ENCODE measurements around the gene PAAF1. TPM values are rescaled to one million over a fixed set of nuclear protein-coding genes. Genes with fewer than 3 reads are reported as not detected.

PAAF1 gene
- total and polyA plus RNA-seq, 2 experiments from 2014 or later, result 13.6 to 18.1 TPM

DNA sequence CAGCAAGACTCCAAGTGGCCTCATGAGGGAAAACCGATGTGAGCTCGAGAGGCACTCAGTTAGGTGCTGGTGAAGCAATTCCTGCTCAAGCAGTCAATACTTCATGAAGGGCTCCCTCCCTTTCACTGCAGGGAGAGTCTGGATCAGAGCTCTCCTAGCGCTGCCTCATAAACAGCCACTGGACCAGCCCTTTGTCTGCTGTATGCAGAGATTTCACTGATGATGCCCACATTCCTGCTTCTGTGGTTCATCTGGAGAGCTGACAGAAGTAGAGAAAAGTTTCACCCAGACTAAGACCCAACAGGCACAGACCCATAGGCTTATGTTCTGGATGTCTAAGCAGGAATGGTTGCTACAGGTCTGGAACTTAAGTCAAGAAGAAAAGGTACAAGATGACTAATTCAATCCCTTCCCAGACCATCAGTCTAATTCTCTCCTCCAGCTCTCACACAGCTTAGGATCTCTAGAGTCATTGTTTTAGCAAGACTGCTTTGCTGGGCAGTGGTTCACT lies 101.8 kb downstream of the PAAF1 start:
- H3K27ac Mint-ChIP-seq, result no peak overlapping the region
- H3K4me3 ChIP-seq, result no peak overlapping the region
- DNase-seq (ENCODE audit: low spot score), result no peak

More for the DNA sequence above, 101.8 kb downstream of the PAAF1 start:
- no peaks in the 10 kb centered on the region for H3K27me3 ChIP-seq (ENCODE audit: insufficient read depth)
- H3K9me2 ChIP-seq (ENCODE audit: insufficient read depth), result no peaks in the 10 kb centered on the region
- peaks cover 26% of the 10 kb centered on the region for H3K27me3 Mint-ChIP-seq (ENCODE audit: insufficient read depth, low read depth, poor library complexity)
- H3K4me3 Mint-ChIP-seq, result no peak overlapping the region
- H3K27ac ChIP-seq (ENCODE audit: low read depth), result no peak overlapping the region
- H3K79me2 ChIP-seq (replicated peaks; ENCODE audit: insufficient read depth), result peaks cover 14% of the 10 kb centered on the region
- no peak overlapping the region for H3K4me2 ChIP-seq
- no peak for ATAC-seq
- H3K4me1 ChIP-seq (ENCODE audit: insufficient read depth), result peaks cover 25% of the 10 kb centered on the region
- no peaks in the 10 kb centered on the region; the same call in 1 of the 3 replicates for H3K9me3 Mint-ChIP-seq
- TF ChIP-seq CREB1 (CRISPR knock-in tag; IDR thresholded peaks at IDR 0.05; ENCODE audit: low read depth) (no peak), ZNF331 (CRISPR knock-in tag; IDR thresholded peaks at IDR 0.05; ENCODE audit: low read depth) (no peak), EZH2 (IDR thresholded peaks at IDR 0.05; ENCODE audit: low read depth, unreplicated experiment) (no peak), ZNF114 (CRISPR knock-in tag; IDR thresholded peaks at IDR 0.05) (no peak), JUNB (IDR thresholded peaks at IDR 0.05; ENCODE audit: unreplicated experiment) (no peak), POLR2AphosphoS5 (IDR thresholded peaks at IDR 0.05; ENCODE audit: low read depth) (no peak), NANOG (IDR thresholded peaks at IDR 0.05; ENCODE audit: borderline replicate concordance) (no peak), STAT1 (IDR thresholded peaks at IDR 0.05; ENCODE audit: unreplicated experiment) (no peak), EZH2phosphoT487 (IDR thresholded peaks at IDR 0.05; ENCODE audit: unreplicated experiment) (no peak)
- TF ChIP-seq, protein P1, sequence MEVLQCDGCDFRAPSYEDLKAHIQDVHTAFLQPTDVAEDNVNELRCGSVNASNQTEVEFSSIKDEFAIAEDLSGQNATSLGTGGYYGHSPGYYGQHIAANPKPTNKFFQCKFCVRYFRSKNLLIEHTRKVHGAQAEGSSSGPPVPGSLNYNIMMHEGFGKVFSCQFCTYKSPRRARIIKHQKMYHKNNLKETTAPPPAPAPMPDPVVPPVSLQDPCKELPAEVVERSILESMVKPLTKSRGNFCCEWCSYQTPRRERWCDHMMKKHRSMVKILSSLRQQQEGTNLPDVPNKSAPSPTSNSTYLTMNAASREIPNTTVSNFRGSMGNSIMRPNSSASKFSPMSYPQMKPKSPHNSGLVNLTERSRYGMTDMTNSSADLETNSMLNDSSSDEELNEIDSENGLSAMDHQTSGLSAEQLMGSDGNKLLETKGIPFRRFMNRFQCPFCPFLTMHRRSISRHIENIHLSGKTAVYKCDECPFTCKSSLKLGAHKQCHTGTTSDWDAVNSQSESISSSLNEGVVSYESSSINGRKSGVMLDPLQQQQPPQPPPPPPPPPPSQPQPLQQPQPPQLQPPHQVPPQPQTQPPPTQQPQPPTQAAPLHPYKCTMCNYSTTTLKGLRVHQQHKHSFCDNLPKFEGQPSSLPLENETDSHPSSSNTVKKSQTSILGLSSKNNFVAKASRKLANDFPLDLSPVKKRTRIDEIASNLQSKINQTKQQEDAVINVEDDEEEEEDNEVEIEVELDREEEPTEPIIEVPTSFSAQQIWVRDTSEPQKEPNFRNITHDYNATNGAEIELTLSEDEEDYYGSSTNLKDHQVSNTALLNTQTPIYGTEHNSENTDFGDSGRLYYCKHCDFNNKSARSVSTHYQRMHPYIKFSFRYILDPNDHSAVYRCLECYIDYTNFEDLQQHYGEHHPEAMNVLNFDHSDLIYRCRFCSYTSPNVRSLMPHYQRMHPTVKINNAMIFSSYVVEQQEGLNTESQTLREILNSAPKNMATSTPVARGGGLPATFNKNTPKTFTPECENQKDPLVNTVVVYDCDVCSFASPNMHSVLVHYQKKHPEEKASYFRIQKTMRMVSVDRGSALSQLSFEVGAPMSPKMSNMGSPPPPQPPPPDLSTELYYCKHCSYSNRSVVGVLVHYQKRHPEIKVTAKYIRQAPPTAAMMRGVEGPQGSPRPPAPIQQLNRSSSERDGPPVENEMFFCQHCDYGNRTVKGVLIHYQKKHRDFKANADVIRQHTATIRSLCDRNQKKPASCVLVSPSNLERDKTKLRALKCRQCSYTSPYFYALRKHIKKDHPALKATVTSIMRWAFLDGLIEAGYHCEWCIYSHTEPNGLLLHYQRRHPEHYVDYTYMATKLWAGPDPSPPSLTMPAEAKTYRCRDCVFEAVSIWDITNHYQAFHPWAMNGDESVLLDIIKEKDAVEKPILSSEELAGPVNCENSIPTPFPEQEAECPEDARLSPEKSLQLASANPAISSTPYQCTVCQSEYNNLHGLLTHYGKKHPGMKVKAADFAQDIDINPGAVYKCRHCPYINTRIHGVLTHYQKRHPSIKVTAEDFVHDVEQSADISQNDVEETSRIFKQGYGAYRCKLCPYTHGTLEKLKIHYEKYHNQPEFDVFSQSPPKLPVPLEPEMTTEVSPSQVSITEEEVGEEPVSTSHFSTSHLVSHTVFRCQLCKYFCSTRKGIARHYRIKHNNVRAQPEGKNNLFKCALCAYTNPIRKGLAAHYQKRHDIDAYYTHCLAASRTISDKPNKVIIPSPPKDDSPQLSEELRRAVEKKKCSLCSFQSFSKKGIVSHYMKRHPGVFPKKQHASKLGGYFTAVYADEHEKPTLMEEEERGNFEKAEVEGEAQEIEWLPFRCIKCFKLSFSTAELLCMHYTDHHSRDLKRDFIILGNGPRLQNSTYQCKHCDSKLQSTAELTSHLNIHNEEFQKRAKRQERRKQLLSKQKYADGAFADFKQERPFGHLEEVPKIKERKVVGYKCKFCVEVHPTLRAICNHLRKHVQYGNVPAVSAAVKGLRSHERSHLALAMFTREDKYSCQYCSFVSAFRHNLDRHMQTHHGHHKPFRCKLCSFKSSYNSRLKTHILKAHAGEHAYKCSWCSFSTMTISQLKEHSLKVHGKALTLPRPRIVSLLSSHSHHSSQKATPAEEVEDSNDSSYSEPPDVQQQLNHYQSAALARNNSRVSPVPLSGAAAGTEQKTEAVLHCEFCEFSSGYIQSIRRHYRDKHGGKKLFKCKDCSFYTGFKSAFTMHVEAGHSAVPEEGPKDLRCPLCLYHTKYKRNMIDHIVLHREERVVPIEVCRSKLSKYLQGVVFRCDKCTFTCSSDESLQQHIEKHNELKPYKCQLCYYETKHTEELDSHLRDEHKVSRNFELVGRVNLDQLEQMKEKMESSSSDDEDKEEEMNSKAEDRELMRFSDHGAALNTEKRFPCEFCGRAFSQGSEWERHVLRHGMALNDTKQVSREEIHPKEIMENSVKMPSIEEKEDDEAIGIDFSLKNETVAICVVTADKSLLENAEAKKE (CRISPR knock-in tag; IDR thresholded peaks at IDR 0.05), result no peak
- TF ChIP-seq, protein P2, sequence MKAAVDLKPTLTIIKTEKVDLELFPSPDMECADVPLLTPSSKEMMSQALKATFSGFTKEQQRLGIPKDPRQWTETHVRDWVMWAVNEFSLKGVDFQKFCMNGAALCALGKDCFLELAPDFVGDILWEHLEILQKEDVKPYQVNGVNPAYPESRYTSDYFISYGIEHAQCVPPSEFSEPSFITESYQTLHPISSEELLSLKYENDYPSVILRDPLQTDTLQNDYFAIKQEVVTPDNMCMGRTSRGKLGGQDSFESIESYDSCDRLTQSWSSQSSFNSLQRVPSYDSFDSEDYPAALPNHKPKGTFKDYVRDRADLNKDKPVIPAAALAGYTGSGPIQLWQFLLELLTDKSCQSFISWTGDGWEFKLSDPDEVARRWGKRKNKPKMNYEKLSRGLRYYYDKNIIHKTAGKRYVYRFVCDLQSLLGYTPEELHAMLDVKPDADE (IDR thresholded peaks at IDR 0.05), result no peak
- TF ChIP-seq, protein P3, sequence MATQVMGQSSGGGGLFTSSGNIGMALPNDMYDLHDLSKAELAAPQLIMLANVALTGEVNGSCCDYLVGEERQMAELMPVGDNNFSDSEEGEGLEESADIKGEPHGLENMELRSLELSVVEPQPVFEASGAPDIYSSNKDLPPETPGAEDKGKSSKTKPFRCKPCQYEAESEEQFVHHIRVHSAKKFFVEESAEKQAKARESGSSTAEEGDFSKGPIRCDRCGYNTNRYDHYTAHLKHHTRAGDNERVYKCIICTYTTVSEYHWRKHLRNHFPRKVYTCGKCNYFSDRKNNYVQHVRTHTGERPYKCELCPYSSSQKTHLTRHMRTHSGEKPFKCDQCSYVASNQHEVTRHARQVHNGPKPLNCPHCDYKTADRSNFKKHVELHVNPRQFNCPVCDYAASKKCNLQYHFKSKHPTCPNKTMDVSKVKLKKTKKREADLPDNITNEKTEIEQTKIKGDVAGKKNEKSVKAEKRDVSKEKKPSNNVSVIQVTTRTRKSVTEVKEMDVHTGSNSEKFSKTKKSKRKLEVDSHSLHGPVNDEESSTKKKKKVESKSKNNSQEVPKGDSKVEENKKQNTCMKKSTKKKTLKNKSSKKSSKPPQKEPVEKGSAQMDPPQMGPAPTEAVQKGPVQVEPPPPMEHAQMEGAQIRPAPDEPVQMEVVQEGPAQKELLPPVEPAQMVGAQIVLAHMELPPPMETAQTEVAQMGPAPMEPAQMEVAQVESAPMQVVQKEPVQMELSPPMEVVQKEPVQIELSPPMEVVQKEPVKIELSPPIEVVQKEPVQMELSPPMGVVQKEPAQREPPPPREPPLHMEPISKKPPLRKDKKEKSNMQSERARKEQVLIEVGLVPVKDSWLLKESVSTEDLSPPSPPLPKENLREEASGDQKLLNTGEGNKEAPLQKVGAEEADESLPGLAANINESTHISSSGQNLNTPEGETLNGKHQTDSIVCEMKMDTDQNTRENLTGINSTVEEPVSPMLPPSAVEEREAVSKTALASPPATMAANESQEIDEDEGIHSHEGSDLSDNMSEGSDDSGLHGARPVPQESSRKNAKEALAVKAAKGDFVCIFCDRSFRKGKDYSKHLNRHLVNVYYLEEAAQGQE (IDR thresholded peaks at IDR 0.05; ENCODE audit: unreplicated experiment), result no peak
- TF ChIP-seq, protein P4, sequence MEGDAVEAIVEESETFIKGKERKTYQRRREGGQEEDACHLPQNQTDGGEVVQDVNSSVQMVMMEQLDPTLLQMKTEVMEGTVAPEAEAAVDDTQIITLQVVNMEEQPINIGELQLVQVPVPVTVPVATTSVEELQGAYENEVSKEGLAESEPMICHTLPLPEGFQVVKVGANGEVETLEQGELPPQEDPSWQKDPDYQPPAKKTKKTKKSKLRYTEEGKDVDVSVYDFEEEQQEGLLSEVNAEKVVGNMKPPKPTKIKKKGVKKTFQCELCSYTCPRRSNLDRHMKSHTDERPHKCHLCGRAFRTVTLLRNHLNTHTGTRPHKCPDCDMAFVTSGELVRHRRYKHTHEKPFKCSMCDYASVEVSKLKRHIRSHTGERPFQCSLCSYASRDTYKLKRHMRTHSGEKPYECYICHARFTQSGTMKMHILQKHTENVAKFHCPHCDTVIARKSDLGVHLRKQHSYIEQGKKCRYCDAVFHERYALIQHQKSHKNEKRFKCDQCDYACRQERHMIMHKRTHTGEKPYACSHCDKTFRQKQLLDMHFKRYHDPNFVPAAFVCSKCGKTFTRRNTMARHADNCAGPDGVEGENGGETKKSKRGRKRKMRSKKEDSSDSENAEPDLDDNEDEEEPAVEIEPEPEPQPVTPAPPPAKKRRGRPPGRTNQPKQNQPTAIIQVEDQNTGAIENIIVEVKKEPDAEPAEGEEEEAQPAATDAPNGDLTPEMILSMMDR (conservative IDR thresholded peaks at IDR 0.05; ENCODE audit: low read depth in 2 of 2), result no peak
- H3F3A ChIP-seq (replicated peaks; ENCODE audit: low read depth), result peaks cover 2% of the 10 kb centered on the region; the same call in 1 of the 2 replicates
- no peak overlapping the region for H2AFZ ChIP-seq
- H3K36me3 ChIP-seq (ENCODE audit: insufficient read depth), result peaks cover 32% of the 10 kb centered on the region
- peaks cover 13% of the 10 kb centered on the region for H4K20me1 ChIP-seq (replicated peaks; ENCODE audit: insufficient read depth)
- H3K4me1 Mint-ChIP-seq, result peaks cover 29% of the 10 kb centered on the region
- peaks cover 78% of the 10 kb centered on the region for H3K36me3 Mint-ChIP-seq (ENCODE audit: low read depth)
